Tibial nerve (tissue), 3 donors: ENCODE measurements around the gene MOB2.

Experiments
- CTCF ChIP-seq, 5 experiments: fragments of 200-600 bp in 3 of 5; fragments of 450-650 bp in 2 of 5; sonication (generic) in 3 of 5; IDR thresholded peaks; one replicate each; pipeline ENCODE4 v1.5.1; 2016 to 2019; ENCODE audit warnings: antibody characterized with exemption in 5 of 5, mild to moderate bottlenecking in 3 of 5, moderate library complexity in 2 of 5
- POLR2A ChIP-seq, 2 donors: fragments of 450-650 bp; IDR thresholded peaks; one replicate each; pipeline ENCODE4 v1.6.1; 2017; ENCODE audit warnings: antibody characterized with exemption in 2 of 2, mild to moderate bottlenecking in 2 of 2, moderate library complexity in 2 of 2

DNA sequence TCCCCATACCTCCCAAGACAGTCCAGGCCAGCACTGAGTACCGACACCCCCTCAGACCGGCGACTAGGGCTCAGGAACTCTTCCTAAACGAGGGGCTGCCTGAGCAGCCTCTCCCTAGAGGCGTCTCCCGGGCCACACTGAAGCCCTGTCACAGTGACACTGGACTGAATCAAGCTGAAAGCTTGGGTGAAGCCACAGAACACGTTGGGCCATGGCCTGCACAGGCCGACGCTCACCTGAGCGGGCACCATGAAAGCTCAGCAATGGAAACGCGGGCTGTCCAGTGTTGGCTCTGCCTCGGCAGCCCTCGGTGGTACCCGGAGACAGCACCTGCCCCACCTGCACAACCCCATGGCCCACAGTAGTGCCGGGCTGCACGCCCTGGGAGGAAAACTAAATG is 42.7 kb upstream of the MOB2 start:
- TF ChIP-seq POLR2A (IDR thresholded peaks at IDR 0.05) (no peak), CTCF (IDR thresholded peaks at IDR 0.05) (no peak)
